Measurements from ENCODE around the gene RNLS. TPM values are rescaled to one million over a fixed set of nuclear protein-coding genes. Genes with fewer than 3 reads are reported as not detected.
A peak's percentile ranks its signal among the peaks of the same experiment; 100 is the strongest.

Gene RNLS
- total RNA-seq, 4 donors from 2014 or later, result 8.7 to 19.7 (median 12.9) TPM

DNA sequence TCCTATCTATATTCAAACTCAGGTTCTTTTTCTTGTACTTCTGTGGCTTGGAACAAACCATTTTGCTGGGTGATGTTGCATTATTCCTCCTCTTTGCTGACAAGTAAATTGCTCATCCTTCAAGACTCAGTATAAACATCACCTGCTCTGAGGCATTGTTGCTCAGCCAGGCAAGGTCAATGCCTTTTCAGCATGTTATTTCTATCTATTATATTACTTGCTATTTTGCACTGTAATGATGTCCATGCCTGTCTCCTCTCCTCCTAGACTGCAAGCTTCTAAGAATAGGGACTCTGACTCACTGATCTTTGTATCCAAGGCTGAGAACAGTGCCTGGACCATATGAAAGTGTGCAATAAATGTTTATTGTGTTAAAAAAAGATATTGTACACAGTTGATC is 293.8 kb downstream of the RNLS start:
- TF ChIP-seq POLR2A (IDR thresholded peaks at IDR 0.05) (no peak), CTCF (IDR thresholded peaks at IDR 0.05) (no peak)
- H3K36me3 ChIP-seq, result no peaks in the 10 kb centered on the region
- no peak for DNase-seq
- no peaks in the 10 kb centered on the region for H3K4me1 ChIP-seq
- intact Hi-C loops (cut with DNase I; ENCODE audit: low total_unique reads), result no loop called here
- H3K4me3 ChIP-seq, result no peak overlapping the region
- no peak overlapping the region for H3K27ac ChIP-seq
- no peaks in the 10 kb centered on the region for H3K27me3 ChIP-seq
- H3K9me3 ChIP-seq, result no peaks in the 10 kb centered on the region

- Histone ChIP-seq H3K4me1 (no peaks in the 10 kb centered on the region), H3K4me3 (no peak overlapping the region), H3K9me3 (no peaks in the 10 kb centered on the region), H3K36me3 (no peaks in the 10 kb centered on the region), H3K27ac (no peak overlapping the region), H3K27me3 (no peaks in the 10 kb centered on the region)
- intact Hi-C loops (cut with DNase I; ENCODE audit: low total_unique reads), result no loop called here
- DNase-seq, result no peak
- no peak for TF ChIP-seq POLR2A (IDR thresholded peaks at IDR 0.05)
- TF ChIP-seq CTCF (IDR thresholded peaks at IDR 0.05), result no peak
These were observed 294.6 kb downstream of the RNLS start for GRCh38 chr10:88288320-88289059.

- H3K36me3 ChIP-seq, result no peaks in the 10 kb centered on the region
- DNase-seq, result no peak
- H3K4me1 ChIP-seq, result no peaks in the 10 kb centered on the region
- H3K27ac ChIP-seq, result peak overlapping the region in 1 of 2 donors; percentile 47
- TF ChIP-seq POLR2A (IDR thresholded peaks at IDR 0.05) (no peak), CTCF (IDR thresholded peaks at IDR 0.05) (no peak)
- intact Hi-C loops (cut with DNase I; ENCODE audit: low total_unique reads), result no loop called here
- no peaks in the 10 kb centered on the region for H3K9me3 ChIP-seq
- no peak overlapping the region for H3K4me3 ChIP-seq
- no peaks in the 10 kb centered on the region for H3K27me3 ChIP-seq
These were observed 297.1 kb downstream of the RNLS start for GRCh38 chr10:88286030-88286429.

DNA sequence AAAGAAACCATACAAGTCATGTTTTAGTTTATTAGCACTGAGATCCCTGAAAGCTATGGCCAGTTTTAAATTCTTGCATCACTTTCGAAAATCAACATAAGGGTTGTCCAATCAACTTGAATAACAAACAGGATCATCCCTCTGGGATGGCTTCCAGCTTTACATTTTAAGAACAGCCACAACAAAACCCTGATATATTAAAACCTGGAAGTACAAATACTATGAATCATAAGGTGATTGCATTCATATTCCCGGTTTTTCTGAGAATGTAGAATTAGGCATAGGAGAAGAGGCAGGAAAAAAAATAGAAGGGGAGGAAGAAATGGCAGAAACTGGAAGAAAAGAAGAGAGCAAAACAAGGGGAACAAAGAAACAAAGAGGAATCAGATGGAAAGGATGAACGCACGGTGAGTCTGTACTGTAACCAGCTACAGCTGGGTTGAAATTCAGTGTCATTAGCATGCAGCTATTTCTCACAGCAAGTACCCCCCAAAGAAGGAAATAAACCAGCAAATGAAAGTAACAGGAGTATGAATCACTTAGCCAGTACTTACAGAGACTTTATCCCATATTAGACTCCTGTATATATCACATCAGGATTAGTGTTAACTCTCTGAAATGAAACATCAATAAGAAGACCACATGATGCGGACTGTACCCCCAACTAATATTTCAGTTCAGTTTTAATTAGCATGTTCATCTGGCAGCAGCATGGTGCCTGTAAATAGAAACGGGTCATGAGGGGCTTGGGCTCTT is 301.3 kb downstream of the RNLS start:
- no peaks in the 10 kb centered on the region for H3K9me3 ChIP-seq
- no peak for TF ChIP-seq POLR2A (IDR thresholded peaks at IDR 0.05)
- no peak for TF ChIP-seq CTCF (IDR thresholded peaks at IDR 0.05)
- no peak overlapping the region for H3K4me3 ChIP-seq
- intact Hi-C loops (cut with DNase I; ENCODE audit: low total_unique reads), result no loop called here
- H3K36me3 ChIP-seq, result no peaks in the 10 kb centered on the region
- peak overlapping the region; percentile 70 to 73 for H3K27ac ChIP-seq
- no peak for DNase-seq
- no peaks in the 10 kb centered on the region for H3K4me1 ChIP-seq
- H3K27me3 ChIP-seq, result no peaks in the 10 kb centered on the region

- Histone ChIP-seq H3K4me3 (no peak overlapping the region), H3K9me3 (no peaks in the 10 kb centered on the region), H3K4me1 (no peaks in the 10 kb centered on the region), H3K27ac (peak overlapping the region in 1 of 2 donors; percentile 70), H3K27me3 (no peaks in the 10 kb centered on the region), H3K36me3 (peaks cover 0 to 4% of the 10 kb centered on the region in 2 donors)
- TF ChIP-seq CTCF (IDR thresholded peaks at IDR 0.05), result no peak
- no peak for TF ChIP-seq POLR2A (IDR thresholded peaks at IDR 0.05)
- intact Hi-C loops (cut with DNase I; ENCODE audit: low total_unique reads), result no loop called here
- DNase-seq, result no peak
These were observed 302.6 kb downstream of the RNLS start for GRCh38 chr10:88280518-88280917.
